IMR-90 (cell line): ENCODE data around the gene YIPF7. TPM values are rescaled to one million over a fixed set of nuclear protein-coding genes. Genes with fewer than 3 reads are reported as not detected.

Source experiments
- ATAC-seq: fragments of 200-7000 bp; cut with Tn5 transposase; 2 replicates; pipeline ENCODE4 v1.9.1; 2020; ENCODE audit warnings: low read depth, mild to moderate bottlenecking, moderate library complexity
- BruUV-seq: library from RNA; stranded (reverse); fragments of 400-500 nt; replicated peaks from 2 replicates; lab custom pipeline; 2021; lab: Mats Ljungman, UMichigan
- CTCF ChIA-PET: fragments of 300-600 bp; formaldehyde crosslinking; extraction: SDS; loops from one replicate; lab custom pipeline; 2021; ENCODE audit warnings: antibody characterized with exemption; lab: Yijun Ruan, JAX
- POLR2A ChIA-PET: fragments of 300-600 bp; sonication (Branson Sonifier 250); formaldehyde crosslinking; loops from one replicate; lab custom pipeline; 2022; ENCODE audit warnings: antibody characterized with exemption; ENCODE audit not compliant: unreplicated experiment; lab: Charles Lee
- DNase-seq: peaks from one replicate; pipeline ENCODE4 v3.0.0; 2013
- H2AFZ ChIP-seq: replicated peaks from 2 replicates; pipeline ENCODE3; 2013; ENCODE audit warnings: low read length, mild to moderate bottlenecking; ENCODE audit not compliant: poor library complexity
- H2AK5ac ChIP-seq: 2 replicates; pipeline ENCODE4 v1.6.1; 2013; ENCODE audit warnings: low read depth, low read length, inconsistent platforms
- H2AK9ac ChIP-seq: replicated peaks from 2 replicates; pipeline ENCODE3; 2013; ENCODE audit warnings: mild to moderate bottlenecking, low read depth, low read length, moderate library complexity; ENCODE audit not compliant: poor library complexity
- H2BK120ac ChIP-seq: 2 replicates; pipeline ENCODE4 v1.6.1; 2013; ENCODE audit warnings: low read depth, low read length, inconsistent platforms
- H2BK15ac ChIP-seq: 3 replicates; pipeline ENCODE4 v1.6.1; 2013; ENCODE audit warnings: low read depth, low read length, inconsistent platforms
- H2BK20ac ChIP-seq: 2 replicates; pipeline ENCODE4 v1.6.1; 2013; ENCODE audit warnings: low read depth, mild to moderate bottlenecking, inconsistent platforms, low read length, moderate library complexity
- H2BK5ac ChIP-seq: 2 replicates; pipeline ENCODE4 v1.6.1; 2013; ENCODE audit warnings: mild to moderate bottlenecking, low read depth, low read length, inconsistent platforms; ENCODE audit not compliant: poor library complexity, severe bottlenecking
- H3K14ac ChIP-seq: replicated peaks from 2 replicates; pipeline ENCODE4 v1.6.1; 2013; ENCODE audit warnings: low read depth, low read length, inconsistent platforms
- H3K18ac ChIP-seq: 2 replicates; pipeline ENCODE4 v1.6.1; 2013; ENCODE audit warnings: low read depth, low read length, control low read depth
- H3K23ac ChIP-seq: 2 replicates; pipeline ENCODE4 v1.6.1; 2013; ENCODE audit warnings: low read depth, low read length, inconsistent platforms
- H3K27ac ChIP-seq: 2 replicates; pipeline ENCODE4 v1.5.1; 2013; ENCODE audit warnings: mild to moderate bottlenecking, control low read depth, low read length; ENCODE audit not compliant: insufficient read depth
- H3K27me3 ChIP-seq: 2 replicates; pipeline ENCODE4 v1.6.1; 2013; ENCODE audit warnings: low read length; ENCODE audit not compliant: control insufficient read depth, insufficient read depth
- H3K36me3 ChIP-seq: 2 replicates; pipeline ENCODE4 v1.6.1; 2013; ENCODE audit warnings: low read length, mixed read lengths; ENCODE audit not compliant: control insufficient read depth, insufficient read depth
- H3K4ac ChIP-seq: 2 replicates; pipeline ENCODE4 v1.6.1; 2013; ENCODE audit warnings: low read depth, low read length, inconsistent platforms
- H3K4me1 ChIP-seq: 2 replicates; pipeline ENCODE4 v1.6.1; 2013; ENCODE audit warnings: low read length, mixed read lengths; ENCODE audit not compliant: control insufficient read depth, insufficient read depth
- H3K4me2 ChIP-seq: 2 replicates; pipeline ENCODE4 v1.6.1; 2013; ENCODE audit warnings: low read depth, mild to moderate bottlenecking, control low read depth, low read length, moderate library complexity
- H3K4me3 ChIP-seq: 2 replicates; pipeline ENCODE4 v1.5.1; 2013; ENCODE audit warnings: low read depth, mild to moderate bottlenecking, control low read depth, low read length, moderate library complexity; ENCODE audit not compliant: insufficient read depth
- H3K56ac ChIP-seq: 2 replicates; pipeline ENCODE4 v1.6.1; 2013; ENCODE audit warnings: low read length, inconsistent platforms; ENCODE audit not compliant: insufficient read depth; ENCODE audit errors: extremely low read depth
- H3K79me1 ChIP-seq, 2 experiments: 2 replicates each; pipeline ENCODE4 v1.6.1; 2013; ENCODE audit warnings: low read length in 2 of 2, inconsistent platforms in 1 of 2, low read depth in 1 of 2
- H3K9ac ChIP-seq: 2 replicates; pipeline ENCODE4 v1.6.1; 2013; ENCODE audit warnings: low read depth, low read length, control low read depth
- H3K9me1 ChIP-seq: 2 replicates; pipeline ENCODE4 v1.6.1; 2013; ENCODE audit warnings: low read length, inconsistent platforms; ENCODE audit not compliant: insufficient read depth
- H3K9me3 ChIP-seq: 2 replicates; pipeline ENCODE4 v1.6.1; 2013; ENCODE audit warnings: low read length; ENCODE audit not compliant: control insufficient read depth, insufficient read depth
- H4K20me1 ChIP-seq: 2 replicates; pipeline ENCODE4 v1.6.1; 2013; ENCODE audit warnings: low read length, inconsistent platforms; ENCODE audit not compliant: insufficient read depth
- H4K5ac ChIP-seq: 2 replicates; pipeline ENCODE4 v1.6.1; 2013; ENCODE audit warnings: mild to moderate bottlenecking, low read depth, low read length, control low read depth
- H4K8ac ChIP-seq, 2 experiments: 2 replicates each; pipeline ENCODE4 v1.6.1; 2013; ENCODE audit warnings: low read depth in 2 of 2, low read length in 2 of 2, control low read depth in 1 of 2, inconsistent platforms in 1 of 2
- H4K91ac ChIP-seq: 2 replicates; pipeline ENCODE4 v1.6.1; 2013; ENCODE audit warnings: low read depth, low read length, inconsistent platforms; ENCODE audit not compliant: insufficient read depth
- BHLHE40 ChIP-seq: fragments of 150-350 bp; IDR thresholded peaks from 2 replicates; pipeline ENCODE4 v1.6.1; 2016; ENCODE audit warnings: mild to moderate bottlenecking, low read depth, low read length
- CEBPB ChIP-seq: IDR thresholded peaks from 2 replicates; pipeline ENCODE4 v1.6.1; 2012; ENCODE audit warnings: low read depth, low read length, improper control_type of control experiment
- CHD1 ChIP-seq: IDR thresholded peaks from 2 replicates; pipeline ENCODE4 v1.6.1; 2012; ENCODE audit warnings: low read depth, low read length, improper control_type of control experiment
- ELK1 ChIP-seq: fragments of 150-350 bp; IDR thresholded peaks from 2 replicates; pipeline ENCODE4 v1.6.1; 2016; ENCODE audit warnings: low read depth, mild to moderate bottlenecking, low read length, moderate library complexity, borderline replicate concordance
- FOS ChIP-seq: fragments of 150-350 bp; IDR thresholded peaks from 2 replicates; pipeline ENCODE4 v1.6.1; 2016; ENCODE audit warnings: low read depth, low read length
- MAFK ChIP-seq: IDR thresholded peaks from 2 replicates; pipeline ENCODE4 v1.6.1; 2012; ENCODE audit warnings: low read depth, low read length, improper control_type of control experiment
- MAZ ChIP-seq: IDR thresholded peaks from 2 replicates; pipeline ENCODE4 v1.6.1; 2012; ENCODE audit warnings: low read depth, mild to moderate bottlenecking, low read length, improper control_type of control experiment, moderate library complexity, borderline replicate concordance
- MXI1 ChIP-seq: IDR thresholded peaks from 2 replicates; pipeline ENCODE4 v1.6.1; 2012; ENCODE audit warnings: low read depth, mild to moderate bottlenecking, low read length, moderate library complexity, borderline replicate concordance
- NFE2L2 ChIP-seq: fragments of 150-350 bp; IDR thresholded peaks from 2 replicates; pipeline ENCODE4 v1.6.1; 2016; ENCODE audit warnings: low read depth, mild to moderate bottlenecking, low read length
- POLR2A ChIP-seq: IDR thresholded peaks from 2 replicates; pipeline ENCODE4 v1.6.1; 2012; ENCODE audit warnings: mild to moderate bottlenecking, low read depth, low read length
- RAD21 ChIP-seq: IDR thresholded peaks from 2 replicates; pipeline ENCODE4 v1.6.1; 2012; ENCODE audit warnings: low read length, improper control_type of control experiment
- RCOR1 ChIP-seq: IDR thresholded peaks from 2 replicates; pipeline ENCODE4 v1.6.1; 2012; ENCODE audit warnings: mild to moderate bottlenecking, low read length, improper control_type of control experiment; ENCODE audit not compliant: insufficient replicate concordance
- RFX5 ChIP-seq: IDR thresholded peaks from 2 replicates; pipeline ENCODE4 v1.8.0; 2012; ENCODE audit warnings: low read depth, mild to moderate bottlenecking, low read length, moderate library complexity
- WGBS, 2 experiments: methylation state at CpG; one replicate each; pipeline versions ENCODE4 v1.1.5 to v1.1.7; 2013; ENCODE audit warnings: missing lambda C conversion rate in 2 of 2; ENCODE audit not compliant: insufficient read length in 1 of 2; ENCODE audit errors: extremely low coverage in 2 of 2; 5-methylcytosine and 5-hydroxymethylcytosine counted together
- dilution Hi-C: fragments of 300-500 bp; cut with HindIII; formaldehyde crosslinking; loops from one replicate; pipeline ENCODE4 v1.14.3; 2018; ENCODE audit warnings: low sequenced_read_pairs; ENCODE audit not compliant: unreplicated experiment
- in situ Hi-C: fragments of 300-500 bp; cut with MboI; formaldehyde crosslinking; loops from 3 replicates; pipeline ENCODE4 v1.14.3; 2019; ENCODE audit warnings: low sequenced_read_pairs, inconsistent platforms, mixed read lengths
- intact Hi-C: fragments of 100-400 bp; cut with micrococcal nuclease; formaldehyde crosslinking; loops from 2 replicates; pipeline ENCODE4 v1.10.0; 2022
- polyA plus RNA-seq, 3 experiments: library from polyadenylated mRNA; depleted of rRNA; stranded (reverse); fragments of >200 nt; gene quantifications; 2 replicates each; pipeline ENCODE4 v1.2.3, GENCODE V29; 2012; ENCODE audit warnings: low replicate concordance in 1 of 3
- total RNA-seq: library from RNA; depleted of rRNA; stranded (reverse); fragments of >200 nt; gene quantifications from 2 replicates; pipeline ENCODE4 v1.2.3, GENCODE V29; 2012
- TF ChIP-seq, protein P1 (sequence below): fragments of 150-350 bp; IDR thresholded peaks from 2 replicates; pipeline ENCODE4 v1.6.1; 2017; ENCODE audit warnings: mild to moderate bottlenecking, antibody characterized with exemption, low read length, low read depth
- TF ChIP-seq, protein P2 (sequence below): conservative IDR thresholded peaks from 2 replicates; pipeline ENCODE4 v1.5.1; 2012; ENCODE audit warnings: mild to moderate bottlenecking, low read depth, low read length, improper control_type of control experiment

The YIPF7 gene
- total and polyA plus RNA-seq, 2 of the 4 experiments (the other 2 are of a cell fraction), result not detected

DNA sequence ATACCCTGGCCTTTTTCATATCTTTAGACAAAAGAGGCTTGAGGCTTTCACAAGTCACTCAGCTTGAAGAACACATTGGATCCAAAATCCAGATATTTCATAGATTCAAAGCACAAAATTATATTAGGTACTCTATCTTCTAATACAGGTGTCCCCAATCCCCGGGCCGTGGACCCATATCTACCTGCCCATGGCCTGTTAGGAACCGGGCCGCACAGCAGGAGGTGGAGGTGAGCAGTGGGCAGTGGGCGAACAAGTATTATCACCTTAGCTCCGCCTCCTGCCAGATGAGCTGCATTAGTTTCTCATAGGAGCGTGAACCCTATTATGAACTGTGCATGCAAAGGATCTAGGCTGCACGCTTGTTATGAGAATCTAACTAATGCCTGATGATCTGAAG is 18.7 kb downstream of the YIPF7 start:
- Histone ChIP-seq H4K8ac (no peak overlapping the region), H3K4me3 (no peak overlapping the region), H3K9me3 (no peaks in the 10 kb centered on the region), H4K20me1 (no peaks in the 10 kb centered on the region), H3K14ac (no peak overlapping the region), H3K4ac (no peak overlapping the region), H4K5ac (no peak overlapping the region), H3K56ac (no peak overlapping the region), H3K23ac (no peak overlapping the region), H2AK9ac (no peak overlapping the region), H3K27me3 (no peaks in the 10 kb centered on the region), H2BK5ac (no peak overlapping the region), H3K36me3 (no peaks in the 10 kb centered on the region), H3K79me1 (no peaks in the 10 kb centered on the region), H2AFZ (no peak overlapping the region), H4K91ac (no peak overlapping the region), H3K27ac (no peak overlapping the region), H2BK15ac (no peak overlapping the region), H2BK20ac (no peak overlapping the region), H2AK5ac (no peak overlapping the region), H3K4me1 (no peaks in the 10 kb centered on the region), H3K4me2 (no peak overlapping the region), H3K18ac (no peak overlapping the region), H3K9me1 (no peaks in the 10 kb centered on the region), H2BK120ac (no peak overlapping the region), H3K9ac (no peak overlapping the region)
- ChIA-PET POLR2A (no interaction called here), CTCF (interaction anchor here (0.8 kb wide), 1 partner anchor 35 kb away, joined by 3 read pairs; no protein-coding TSS in a partner anchor)
- intact Hi-C loops, result no loop called here
- no peak for ATAC-seq
- dilution Hi-C loops, result no loop called here
- no TSS peak for BruUV-seq
- no peak for TF ChIP-seq CEBPB
- no peak for TF ChIP-seq MAZ
- no peak for TF ChIP-seq MXI1
- TF ChIP-seq CHD1, result no peak
- no peak for TF ChIP-seq MAFK
- TF ChIP-seq RFX5, result no peak
- no peak for TF ChIP-seq NFE2L2
- TF ChIP-seq, protein P1, sequence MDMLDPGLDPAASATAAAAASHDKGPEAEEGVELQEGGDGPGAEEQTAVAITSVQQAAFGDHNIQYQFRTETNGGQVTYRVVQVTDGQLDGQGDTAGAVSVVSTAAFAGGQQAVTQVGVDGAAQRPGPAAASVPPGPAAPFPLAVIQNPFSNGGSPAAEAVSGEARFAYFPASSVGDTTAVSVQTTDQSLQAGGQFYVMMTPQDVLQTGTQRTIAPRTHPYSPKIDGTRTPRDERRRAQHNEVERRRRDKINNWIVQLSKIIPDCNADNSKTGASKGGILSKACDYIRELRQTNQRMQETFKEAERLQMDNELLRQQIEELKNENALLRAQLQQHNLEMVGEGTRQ, result no peak
- no peak for TF ChIP-seq RAD21
- no peak for TF ChIP-seq BHLHE40
- TF ChIP-seq RCOR1, result no peak
- TF ChIP-seq ELK1, result no peak
- TF ChIP-seq, protein P2, sequence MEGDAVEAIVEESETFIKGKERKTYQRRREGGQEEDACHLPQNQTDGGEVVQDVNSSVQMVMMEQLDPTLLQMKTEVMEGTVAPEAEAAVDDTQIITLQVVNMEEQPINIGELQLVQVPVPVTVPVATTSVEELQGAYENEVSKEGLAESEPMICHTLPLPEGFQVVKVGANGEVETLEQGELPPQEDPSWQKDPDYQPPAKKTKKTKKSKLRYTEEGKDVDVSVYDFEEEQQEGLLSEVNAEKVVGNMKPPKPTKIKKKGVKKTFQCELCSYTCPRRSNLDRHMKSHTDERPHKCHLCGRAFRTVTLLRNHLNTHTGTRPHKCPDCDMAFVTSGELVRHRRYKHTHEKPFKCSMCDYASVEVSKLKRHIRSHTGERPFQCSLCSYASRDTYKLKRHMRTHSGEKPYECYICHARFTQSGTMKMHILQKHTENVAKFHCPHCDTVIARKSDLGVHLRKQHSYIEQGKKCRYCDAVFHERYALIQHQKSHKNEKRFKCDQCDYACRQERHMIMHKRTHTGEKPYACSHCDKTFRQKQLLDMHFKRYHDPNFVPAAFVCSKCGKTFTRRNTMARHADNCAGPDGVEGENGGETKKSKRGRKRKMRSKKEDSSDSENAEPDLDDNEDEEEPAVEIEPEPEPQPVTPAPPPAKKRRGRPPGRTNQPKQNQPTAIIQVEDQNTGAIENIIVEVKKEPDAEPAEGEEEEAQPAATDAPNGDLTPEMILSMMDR, result no peak
- TF ChIP-seq FOS, result no peak
- no peak for TF ChIP-seq POLR2A
- in situ Hi-C loops, result no loop called here
- DNase-seq, result no peak
- no CpG with 5 or more reads among the region's 8 CpGs for WGBS, 2 experiments
